Natural killer cell (primary cell): ENCODE data around the gene CCDC187. TPM values are rescaled to one million over a fixed set of nuclear protein-coding genes. Genes with fewer than 3 reads are reported as not detected.

Source experiments
- ATAC-seq, 3 donors: fragments of 150-1000 bp in 2 of 3; fragments of 200-7000 bp in 1 of 3; cut with Tn5 transposase; 1 replicate in 1 of 3; 2 replicates in 2 of 3; pipeline ENCODE4 v1.10.0; 2021; ENCODE audit warnings: mild to moderate bottlenecking in 2 of 3, moderate library complexity in 2 of 3
- DNase-seq, 2 donors: peaks; one replicate each; pipeline versions ENCODE4 v3.0.0 to v3.0.0-alpha.2; 2013 to 2021; ENCODE audit warnings: mixed read lengths in 1 of 2
- H3K27ac ChIP-seq: one replicate; pipeline ENCODE4 v1.5.1; 2013; ENCODE audit warnings: mild to moderate bottlenecking, low read length
- H3K27me3 ChIP-seq: one replicate; pipeline ENCODE4 v1.6.1; 2013; ENCODE audit warnings: low read length; ENCODE audit not compliant: control insufficient read depth, insufficient read depth
- H3K36me3 ChIP-seq: one replicate; pipeline ENCODE4 v1.6.1; 2013; ENCODE audit warnings: low read length; ENCODE audit not compliant: control insufficient read depth, insufficient read depth
- H3K4me1 ChIP-seq: one replicate; pipeline ENCODE4 v1.6.1; 2013; ENCODE audit warnings: low read length; ENCODE audit not compliant: control insufficient read depth, insufficient read depth
- H3K4me3 ChIP-seq: one replicate; pipeline ENCODE4 v1.5.1; 2013; ENCODE audit warnings: low read length
- H3K9me3 ChIP-seq: one replicate; pipeline ENCODE4 v1.6.1; 2013; ENCODE audit warnings: low read length; ENCODE audit not compliant: control insufficient read depth, insufficient read depth
- H3K27ac Mint-ChIP-seq, 2 donors: one replicate each; pipeline ENCODE4 v1.8.0; 2022; ENCODE audit warnings: mild to moderate bottlenecking in 2 of 2, mixed read lengths in 2 of 2, moderate library complexity in 1 of 2
- H3K27me3 Mint-ChIP-seq, 2 donors: one replicate each; pipeline ENCODE4 v1.8.0; 2022; ENCODE audit warnings: low read depth in 2 of 2, mixed read lengths in 2 of 2
- H3K36me3 Mint-ChIP-seq: one replicate; pipeline ENCODE4 v1.8.0; 2022; ENCODE audit warnings: mixed read lengths
- H3K4me1 Mint-ChIP-seq, 2 donors: one replicate each; pipeline ENCODE4 v1.8.0; 2022; ENCODE audit warnings: mixed read lengths in 2 of 2
- H3K4me3 Mint-ChIP-seq: one replicate; pipeline ENCODE4 v1.8.0; 2022; ENCODE audit warnings: mild to moderate bottlenecking, moderate library complexity, mixed read lengths
- H3K9me3 Mint-ChIP-seq, 2 donors: one replicate each; pipeline ENCODE4 v1.8.0; 2022; ENCODE audit warnings: mixed read lengths in 2 of 2
- CTCF ChIP-seq: fragments of 200-600 bp; IDR thresholded peaks from one replicate; pipeline ENCODE4 v1.8.0; 2022; ENCODE audit warnings: antibody characterized with exemption
- WGBS: methylation state at CpG from one replicate; pipeline ENCODE4 v1.1.7; 2013; ENCODE audit warnings: missing lambda C conversion rate; ENCODE audit not compliant: insufficient coverage; 5-methylcytosine and 5-hydroxymethylcytosine counted together
- intact Hi-C: fragments of 100-400 bp; cut with micrococcal nuclease; formaldehyde crosslinking; loops from one replicate; pipeline ENCODE4 v1.14.2; 2022
- total RNA-seq, 4 donors: library from RNA; stranded (reverse); fragments of 120-200 nt in 1 of 4; gene quantifications; one replicate each; pipeline versions ENCODE4 v1.2.3 to v1.2.4, GENCODE V29; 2013 to 2022

CCDC187 gene
- total RNA-seq, 3 donors from 2014 or later (not counting 1 experiment from before 2014, with no cell fraction given), result 0.18 TPM; not detected in 2

GRCh38 chr9:136204145-136204805 lies 99.6 kb downstream of the CCDC187 start:
- ATAC-seq (no peak), DNase-seq (no peak)
- Histone ChIP-seq H3K36me3 (peaks cover 9% of the 10 kb centered on the region), H3K27ac (no peak overlapping the region), H3K4me1 (peaks cover 3% of the 10 kb centered on the region), H3K27me3 (peaks cover 31% of the 10 kb centered on the region), H3K9me3 (no peaks in the 10 kb centered on the region), H3K4me3 (no peak overlapping the region)
- Mint-ChIP-seq H3K36me3 (no peaks in the 10 kb centered on the region), H3K27ac (no peak overlapping the region), H3K27me3 (peaks cover 0 to 12% of the 10 kb centered on the region in 2 donors), H3K4me1 (peaks cover 10 to 14% of the 10 kb centered on the region in 2 donors), H3K9me3 (no peaks in the 10 kb centered on the region), H3K4me3 (no peak overlapping the region)
- WGBS, result 60% methylated on average over 25 of the region's 25 CpGs
- no peak for TF ChIP-seq CTCF
- intact Hi-C loops, result no loop called here

- DNase-seq (no peak), ATAC-seq (no peak)
- H3K27ac ChIP-seq, result no peak overlapping the region
- H3K36me3 ChIP-seq, result peaks cover 4% of the 10 kb centered on the region
- H3K4me3 ChIP-seq, result no peak overlapping the region
- intact Hi-C loops, result no loop called here
- WGBS, result 24% methylated on average over 33 of the region's 33 CpGs
- no peaks in the 10 kb centered on the region for H3K9me3 ChIP-seq
- no peaks in the 10 kb centered on the region for H3K9me3 Mint-ChIP-seq
- H3K4me1 Mint-ChIP-seq, result peaks cover 10 to 14% of the 10 kb centered on the region in 2 donors
- no peak for TF ChIP-seq CTCF
- H3K4me1 ChIP-seq, result peaks cover 3% of the 10 kb centered on the region
- H3K27ac Mint-ChIP-seq, result no peak overlapping the region
- no peak overlapping the region for H3K4me3 Mint-ChIP-seq
- H3K36me3 Mint-ChIP-seq, result no peaks in the 10 kb centered on the region
- H3K27me3 Mint-ChIP-seq, result peaks cover 0 to 14% of the 10 kb centered on the region in 2 donors
- peaks cover 32% of the 10 kb centered on the region for H3K27me3 ChIP-seq
Observed at GRCh38 chr9:136203408-136204144, 100.3 kb downstream of the CCDC187 start.

GRCh38 chr9:136202454-136203407 lies 101.2 kb downstream of the CCDC187 start:
- Histone ChIP-seq H3K27ac (no peak overlapping the region), H3K27me3 (peaks cover 40% of the 10 kb centered on the region), H3K9me3 (no peaks in the 10 kb centered on the region), H3K4me1 (peaks cover 3% of the 10 kb centered on the region), H3K36me3 (no peaks in the 10 kb centered on the region), H3K4me3 (no peak overlapping the region)
- Mint-ChIP-seq H3K27ac (no peak overlapping the region), H3K27me3 (peaks cover 0 to 14% of the 10 kb centered on the region in 2 donors), H3K36me3 (no peaks in the 10 kb centered on the region), H3K9me3 (no peaks in the 10 kb centered on the region), H3K4me1 (peaks cover 10 to 14% of the 10 kb centered on the region in 2 donors), H3K4me3 (no peak overlapping the region)
- TF ChIP-seq CTCF, result no peak
- ATAC-seq (no peak), DNase-seq (no peak)
- intact Hi-C loops, result no loop called here
- 17% methylated on average over 99 of the region's 99 CpGs for WGBS
